PFSK-1 (cell line): ENCODE data around the gene CTDSPL.

Experiments
- FOXP2 ChIP-seq: optimal IDR thresholded peaks from 2 replicates; pipeline ENCODE3; 2011; ENCODE audit warnings: borderline replicate concordance, control low read depth, inconsistent platforms; ENCODE audit not compliant: insufficient read depth; ENCODE audit errors: extremely low read length, extremely low read depth
- POLR2AphosphoS5 ChIP-seq: IDR thresholded peaks from 2 replicates; pipeline ENCODE4 v1.6.1; 2012; ENCODE audit warnings: low read depth, mild to moderate bottlenecking, control low read depth, low read length, moderate library complexity
- SIN3A ChIP-seq: IDR thresholded peaks from 2 replicates; pipeline ENCODE4 v1.6.1; 2012; ENCODE audit warnings: mild to moderate bottlenecking, low read length, moderate library complexity, borderline replicate concordance; ENCODE audit not compliant: insufficient read depth
- TAF1 ChIP-seq: IDR thresholded peaks from 2 replicates; pipeline ENCODE4 v1.6.1; 2012; ENCODE audit warnings: low read length, control low read depth, borderline replicate concordance; ENCODE audit not compliant: insufficient read depth
- TF ChIP-seq, protein P1 (sequence below), 2 experiments: IDR thresholded peaks; 2 replicates each; pipeline versions ENCODE4 v1.6.1 to v1.8.0; 2011 to 2012; ENCODE audit warnings: low read depth in 2 of 2, low read length in 2 of 2, control low read depth in 1 of 2, inconsistent platforms in 1 of 2, mild to moderate bottlenecking in 1 of 2, moderate library complexity in 1 of 2; ENCODE audit not compliant: insufficient read depth in 1 of 2

Gene CTDSPL

DNA sequence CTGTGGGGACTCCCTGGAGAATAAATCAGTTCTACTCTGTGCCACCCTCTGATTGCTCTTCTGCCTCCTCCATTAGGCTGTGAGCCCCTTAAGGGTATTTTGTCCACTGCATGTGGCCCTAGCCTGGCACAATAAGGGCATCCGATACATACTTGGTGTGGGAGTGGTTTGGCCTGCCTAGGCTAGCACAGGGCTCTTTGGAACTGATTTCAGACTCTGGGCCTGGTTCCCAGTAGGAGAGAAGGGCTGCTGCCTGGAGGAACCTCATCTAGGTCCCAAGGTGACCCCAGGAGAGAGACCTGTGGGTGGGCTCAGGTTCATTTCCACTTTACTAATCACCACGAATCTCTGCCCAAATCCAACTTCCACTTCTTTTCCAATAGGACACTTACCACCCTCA, 5.3 kb upstream of the CTDSPL start:
- no peak for TF ChIP-seq SIN3A
- TF ChIP-seq, protein P1, sequence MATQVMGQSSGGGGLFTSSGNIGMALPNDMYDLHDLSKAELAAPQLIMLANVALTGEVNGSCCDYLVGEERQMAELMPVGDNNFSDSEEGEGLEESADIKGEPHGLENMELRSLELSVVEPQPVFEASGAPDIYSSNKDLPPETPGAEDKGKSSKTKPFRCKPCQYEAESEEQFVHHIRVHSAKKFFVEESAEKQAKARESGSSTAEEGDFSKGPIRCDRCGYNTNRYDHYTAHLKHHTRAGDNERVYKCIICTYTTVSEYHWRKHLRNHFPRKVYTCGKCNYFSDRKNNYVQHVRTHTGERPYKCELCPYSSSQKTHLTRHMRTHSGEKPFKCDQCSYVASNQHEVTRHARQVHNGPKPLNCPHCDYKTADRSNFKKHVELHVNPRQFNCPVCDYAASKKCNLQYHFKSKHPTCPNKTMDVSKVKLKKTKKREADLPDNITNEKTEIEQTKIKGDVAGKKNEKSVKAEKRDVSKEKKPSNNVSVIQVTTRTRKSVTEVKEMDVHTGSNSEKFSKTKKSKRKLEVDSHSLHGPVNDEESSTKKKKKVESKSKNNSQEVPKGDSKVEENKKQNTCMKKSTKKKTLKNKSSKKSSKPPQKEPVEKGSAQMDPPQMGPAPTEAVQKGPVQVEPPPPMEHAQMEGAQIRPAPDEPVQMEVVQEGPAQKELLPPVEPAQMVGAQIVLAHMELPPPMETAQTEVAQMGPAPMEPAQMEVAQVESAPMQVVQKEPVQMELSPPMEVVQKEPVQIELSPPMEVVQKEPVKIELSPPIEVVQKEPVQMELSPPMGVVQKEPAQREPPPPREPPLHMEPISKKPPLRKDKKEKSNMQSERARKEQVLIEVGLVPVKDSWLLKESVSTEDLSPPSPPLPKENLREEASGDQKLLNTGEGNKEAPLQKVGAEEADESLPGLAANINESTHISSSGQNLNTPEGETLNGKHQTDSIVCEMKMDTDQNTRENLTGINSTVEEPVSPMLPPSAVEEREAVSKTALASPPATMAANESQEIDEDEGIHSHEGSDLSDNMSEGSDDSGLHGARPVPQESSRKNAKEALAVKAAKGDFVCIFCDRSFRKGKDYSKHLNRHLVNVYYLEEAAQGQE (IDR thresholded peaks at IDR 0.05; ENCODE audit: insufficient read depth in 1 of 2, low read depth in 2 of 2, low read length in 2 of 2): no peak
- TF ChIP-seq POLR2AphosphoS5: no peak
- TF ChIP-seq FOXP2: no peak
- TF ChIP-seq TAF1: no peak

DNA sequence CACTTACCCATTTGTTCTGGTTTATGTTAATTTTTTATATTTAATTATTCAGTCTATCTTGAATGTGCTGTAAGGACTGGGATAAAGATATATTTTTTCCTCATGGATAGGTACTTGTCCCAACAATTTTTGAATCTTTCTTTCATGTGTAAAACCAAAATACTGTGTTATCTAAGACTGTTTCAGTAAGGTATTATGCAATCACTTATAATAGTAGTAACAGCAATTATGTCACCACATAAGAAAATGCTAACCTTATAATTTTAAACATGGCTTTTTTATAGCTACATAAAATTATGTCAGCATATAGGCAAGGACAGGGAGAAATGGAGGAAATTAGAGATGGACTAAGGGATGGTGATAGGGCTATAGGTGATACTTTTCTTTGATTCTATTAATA, 2.9 kb upstream of the CTDSPL start:
- TF ChIP-seq FOXP2 (no peak), SIN3A (no peak), POLR2AphosphoS5 (no peak), TAF1 (no peak)
- TF ChIP-seq, protein P1 (IDR thresholded peaks at IDR 0.05; ENCODE audit: insufficient read depth in 1 of 2, low read depth in 2 of 2, low read length in 2 of 2): no peak

DNA sequence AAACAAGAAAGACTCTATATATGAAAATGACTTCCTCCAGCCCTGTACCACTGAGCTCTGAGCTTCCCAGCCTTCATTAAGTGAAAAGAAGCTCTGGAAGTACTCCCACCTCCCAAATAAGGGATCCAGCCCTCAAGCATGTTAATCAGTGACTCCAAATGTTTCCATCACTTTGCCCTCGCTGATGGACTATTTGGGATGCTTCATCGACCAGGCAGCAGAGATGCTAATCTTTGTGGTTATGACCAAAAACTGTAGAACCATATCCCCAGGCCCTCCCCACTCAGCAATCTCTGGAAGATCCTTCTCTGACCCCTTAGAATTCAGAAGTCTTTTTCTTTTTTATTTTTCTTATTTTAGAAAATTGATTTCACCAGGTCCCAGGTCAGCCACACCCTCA, 2.3 kb upstream of the CTDSPL start:
- TF ChIP-seq POLR2AphosphoS5 (no peak), TAF1 (no peak), SIN3A (no peak), FOXP2 (no peak)
- TF ChIP-seq, protein P1 (IDR thresholded peaks at IDR 0.05; ENCODE audit: insufficient read depth in 1 of 2, low read depth in 2 of 2, low read length in 2 of 2): no peak

DNA sequence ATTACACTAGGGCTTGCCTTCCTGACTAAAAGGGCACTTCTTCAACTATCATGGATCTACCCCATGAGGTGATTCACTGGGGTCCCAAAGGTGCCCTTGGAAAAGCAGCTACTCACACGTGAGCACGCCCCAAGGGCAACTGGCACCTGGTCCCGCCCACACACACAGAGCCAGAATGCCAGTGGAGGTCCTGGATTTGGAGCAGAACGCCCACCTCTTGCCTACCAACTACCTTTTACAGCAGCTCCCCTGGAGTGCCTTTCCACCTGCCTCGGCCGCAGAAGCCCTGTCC, 1.8 kb upstream of the CTDSPL start:
- no peak for TF ChIP-seq TAF1
- no peak for TF ChIP-seq POLR2AphosphoS5
- no peak for TF ChIP-seq FOXP2
- TF ChIP-seq, protein P1 (IDR thresholded peaks at IDR 0.05; ENCODE audit: insufficient read depth in 1 of 2, low read depth in 2 of 2, low read length in 2 of 2): no peak
- no peak for TF ChIP-seq SIN3A

DNA sequence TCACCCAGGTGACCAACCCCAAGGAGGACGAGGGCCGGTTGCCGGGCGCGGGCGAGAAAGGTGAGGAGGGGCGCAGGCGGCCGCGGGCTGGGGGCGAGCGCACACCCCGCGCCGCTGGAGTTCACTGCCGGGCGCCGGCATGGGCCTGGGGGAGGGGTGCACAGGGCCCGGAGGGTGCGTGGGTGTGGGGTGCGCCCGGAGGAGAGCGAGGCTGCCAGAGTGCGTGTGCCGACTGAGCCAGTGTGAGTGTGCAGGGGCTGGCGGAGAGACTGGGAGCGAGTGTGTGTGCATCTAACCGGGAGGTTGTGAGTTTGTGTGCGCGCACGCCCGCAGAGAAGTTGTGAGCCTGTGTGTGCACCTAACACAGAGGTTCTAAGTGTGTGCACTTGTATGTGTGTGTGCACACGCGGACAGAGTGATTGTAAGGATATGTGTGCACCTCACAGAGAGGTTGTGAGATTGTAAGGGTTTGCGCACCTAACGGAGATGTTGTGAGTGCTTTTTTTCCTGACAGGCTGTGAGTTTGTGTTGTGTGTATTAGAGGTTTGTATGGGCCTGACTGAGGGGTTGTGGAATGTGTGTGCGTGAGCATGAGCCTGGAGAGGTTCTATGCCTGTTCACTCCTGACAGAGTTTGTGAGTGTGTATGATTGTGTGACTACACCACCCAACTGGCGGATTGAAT, 681 bp downstream of the CTDSPL start:
- TF ChIP-seq FOXP2: no peak
- no peak for TF ChIP-seq SIN3A
- TF ChIP-seq TAF1: no peak
- TF ChIP-seq POLR2AphosphoS5: no peak
- TF ChIP-seq, protein P1 (IDR thresholded peaks at IDR 0.05; ENCODE audit: insufficient read depth in 1 of 2, low read depth in 2 of 2, low read length in 2 of 2): no peak
